IMR-90 (cell line): ENCODE results near the gene ACSBG1.

Experiments
- BHLHE40 ChIP-seq: fragments of 150-350 bp; IDR thresholded peaks from 2 replicates; pipeline ENCODE4 v1.6.1; 2016; ENCODE audit warnings: mild to moderate bottlenecking, low read depth, low read length
- CHD1 ChIP-seq: IDR thresholded peaks from 2 replicates; pipeline ENCODE4 v1.6.1; 2012; ENCODE audit warnings: low read depth, low read length, improper control_type of control experiment
- CTCF ChIP-seq: conservative IDR thresholded peaks from 2 replicates; pipeline ENCODE4 v1.5.1; 2012; ENCODE audit warnings: mild to moderate bottlenecking, low read depth, low read length, improper control_type of control experiment
- FOS ChIP-seq: fragments of 150-350 bp; IDR thresholded peaks from 2 replicates; pipeline ENCODE4 v1.6.1; 2016; ENCODE audit warnings: low read depth, low read length
- MXI1 ChIP-seq: IDR thresholded peaks from 2 replicates; pipeline ENCODE4 v1.6.1; 2012; ENCODE audit warnings: low read depth, mild to moderate bottlenecking, low read length, moderate library complexity, borderline replicate concordance
- NFE2L2 ChIP-seq: fragments of 150-350 bp; IDR thresholded peaks from 2 replicates; pipeline ENCODE4 v1.6.1; 2016; ENCODE audit warnings: low read depth, mild to moderate bottlenecking, low read length
- POLR2A ChIP-seq: IDR thresholded peaks from 2 replicates; pipeline ENCODE4 v1.6.1; 2012; ENCODE audit warnings: mild to moderate bottlenecking, low read depth, low read length

GRCh38 chr15:78167227-78167888 lies 67.0 kb downstream of the ACSBG1 start:
- TF ChIP-seq POLR2A (no peak), MXI1 (no peak), CTCF (no peak), NFE2L2 (no peak), CHD1 (no peak), BHLHE40 (no peak), FOS (no peak)
